ENCODE results near the gene CYP46A1. TPM values are rescaled to one million over a fixed set of nuclear protein-coding genes. Genes with fewer than 3 reads are reported as not detected.

CYP46A1 gene
- total and polyA plus RNA-seq, 2 donors from 2014 or later = 0.82 to 2.5 TPM

GRCh38 chr14:99674776-99675381 is 9.2 kb upstream of the CYP46A1 start:
- DNase-seq (peak in 2 of 5 donors; percentile 37 to 59), FAIRE-seq (no peak)
- Histone ChIP-seq H3K4me1 (ENCODE audit: control insufficient read depth in 2 of 3, insufficient read depth in 2 of 3, low read depth in 1 of 3, low read length in 3 of 3) (peaks cover 0 to 8% (median 4%) of the 10 kb centered on the region in 3 donors), H3K36me3 (ENCODE audit: control insufficient read depth in 2 of 3, insufficient read depth in 3 of 3, low read length in 3 of 3) (no peaks in the 10 kb centered on the region), H3K9me3 (ENCODE audit: control insufficient read depth in 2 of 3, insufficient read depth in 1 of 3, low read length in 3 of 3) (peaks cover 0 to 6% (median 0%) of the 10 kb centered on the region in 3 donors), H3K9ac (ENCODE audit: low read length in 3 of 3) (no peak overlapping the region), H3K27ac (ENCODE audit: low read depth in 2 of 2, low read length in 2 of 2) (no peak overlapping the region), H3K27me3 (ENCODE audit: control insufficient read depth, insufficient read depth, low read length) (peaks cover 3% of the 10 kb centered on the region), H3K4me3 (ENCODE audit: low read length in 3 of 3) (no peak overlapping the region)
- TF ChIP-seq, protein P1, sequence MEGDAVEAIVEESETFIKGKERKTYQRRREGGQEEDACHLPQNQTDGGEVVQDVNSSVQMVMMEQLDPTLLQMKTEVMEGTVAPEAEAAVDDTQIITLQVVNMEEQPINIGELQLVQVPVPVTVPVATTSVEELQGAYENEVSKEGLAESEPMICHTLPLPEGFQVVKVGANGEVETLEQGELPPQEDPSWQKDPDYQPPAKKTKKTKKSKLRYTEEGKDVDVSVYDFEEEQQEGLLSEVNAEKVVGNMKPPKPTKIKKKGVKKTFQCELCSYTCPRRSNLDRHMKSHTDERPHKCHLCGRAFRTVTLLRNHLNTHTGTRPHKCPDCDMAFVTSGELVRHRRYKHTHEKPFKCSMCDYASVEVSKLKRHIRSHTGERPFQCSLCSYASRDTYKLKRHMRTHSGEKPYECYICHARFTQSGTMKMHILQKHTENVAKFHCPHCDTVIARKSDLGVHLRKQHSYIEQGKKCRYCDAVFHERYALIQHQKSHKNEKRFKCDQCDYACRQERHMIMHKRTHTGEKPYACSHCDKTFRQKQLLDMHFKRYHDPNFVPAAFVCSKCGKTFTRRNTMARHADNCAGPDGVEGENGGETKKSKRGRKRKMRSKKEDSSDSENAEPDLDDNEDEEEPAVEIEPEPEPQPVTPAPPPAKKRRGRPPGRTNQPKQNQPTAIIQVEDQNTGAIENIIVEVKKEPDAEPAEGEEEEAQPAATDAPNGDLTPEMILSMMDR (IDR thresholded peaks at IDR 0.05; ENCODE audit: borderline replicate concordance, extremely low read depth, insufficient read depth) = no peak
- intact Hi-C loops (cut with DNase I) = no loop called here

- no peaks in the 10 kb centered on the region for H3K36me3 ChIP-seq (ENCODE audit: control insufficient read depth in 2 of 3, insufficient read depth in 3 of 3, low read length in 3 of 3)
Measured at GRCh38 chr14:99675382-99675835, 8.7 kb upstream of the CYP46A1 start.

GRCh38 chr14:99675951-99676350 is 8.1 kb upstream of the CYP46A1 start:
- peaks cover 3% of the 10 kb centered on the region for H3K27me3 ChIP-seq (ENCODE audit: control insufficient read depth, insufficient read depth, low read length)
- TF ChIP-seq, protein P1 (IDR thresholded peaks at IDR 0.05; ENCODE audit: borderline replicate concordance, extremely low read depth, insufficient read depth) = no peak
- intact Hi-C loops (cut with DNase I) = no loop called here
- no peak overlapping the region for H3K4me3 ChIP-seq (ENCODE audit: low read length in 3 of 3)
- peaks cover 0 to 8% (median 4%) of the 10 kb centered on the region in 3 donors for H3K4me1 ChIP-seq (ENCODE audit: control insufficient read depth in 2 of 3, insufficient read depth in 2 of 3, low read depth in 1 of 3, low read length in 3 of 3)
- DNase-seq (peak in 2 of 5 donors; percentile 21 to 72), FAIRE-seq (no peak)
- no peak overlapping the region for H3K27ac ChIP-seq (ENCODE audit: low read depth in 2 of 2, low read length in 2 of 2)
- peaks cover 0 to 6% (median 0%) of the 10 kb centered on the region in 3 donors for H3K9me3 ChIP-seq (ENCODE audit: control insufficient read depth in 2 of 3, insufficient read depth in 1 of 3, low read length in 3 of 3)
- H3K9ac ChIP-seq (ENCODE audit: low read length in 3 of 3) = no peak overlapping the region
- H3K36me3 ChIP-seq (ENCODE audit: control insufficient read depth in 2 of 3, insufficient read depth in 3 of 3, low read length in 3 of 3) = no peaks in the 10 kb centered on the region

More at GRCh38 chr14:99675382-99675835, 8.7 kb upstream of the CYP46A1 start:
- Histone ChIP-seq H3K27me3 (ENCODE audit: control insufficient read depth, insufficient read depth, low read length) (peaks cover 3% of the 10 kb centered on the region), H3K4me1 (ENCODE audit: control insufficient read depth in 2 of 3, insufficient read depth in 2 of 3, low read depth in 1 of 3, low read length in 3 of 3) (peaks cover 0 to 8% (median 4%) of the 10 kb centered on the region in 3 donors), H3K9me3 (ENCODE audit: control insufficient read depth in 2 of 3, insufficient read depth in 1 of 3, low read length in 3 of 3) (peaks cover 0 to 6% (median 0%) of the 10 kb centered on the region in 3 donors), H3K9ac (ENCODE audit: low read length in 3 of 3) (no peak overlapping the region), H3K27ac (ENCODE audit: low read depth in 2 of 2, low read length in 2 of 2) (no peak overlapping the region), H3K4me3 (ENCODE audit: low read length in 3 of 3) (no peak overlapping the region)
- TF ChIP-seq, protein P1 (IDR thresholded peaks at IDR 0.05; ENCODE audit: borderline replicate concordance, extremely low read depth, insufficient read depth) = no peak
- peak in 2 of 5 donors; percentile 46 to 49 for DNase-seq
- intact Hi-C loops (cut with DNase I) = no loop called here
- no peak for FAIRE-seq
